WTC11 (cell line): ENCODE results near the gene CX3CR1. TPM values are rescaled to one million over a fixed set of nuclear protein-coding genes. Genes with fewer than 3 reads are reported as not detected.

Experiments
- ATAC-seq: fragments of 200-7000 bp; cut with Tn5 transposase; 2 replicates; pipeline ENCODE4 v1.10.0; 2021; ENCODE audit warnings: mild to moderate bottlenecking, moderate library complexity
- CTCF ChIA-PET: fragments of 300-600 bp; sonication (Branson Sonifier 250); formaldehyde crosslinking; loops from one replicate; lab custom pipeline; 2021; ENCODE audit warnings: antibody characterized with exemption; lab: Charles Lee
- POLR2A ChIA-PET: fragments of 350-600 bp; sonication (Branson Sonifier 250); formaldehyde crosslinking; loops from one replicate; lab custom pipeline; 2021; ENCODE audit warnings: antibody characterized with exemption; lab: Charles Lee
- DNase-seq: peaks from one replicate; pipeline ENCODE4 v3.0.0; 2021; ENCODE audit warnings: low spot score
- H3K27ac Mint-ChIP-seq: 2 replicates; pipeline ENCODE4 v1.8.0; 2021; ENCODE audit warnings: mixed read lengths
- H3K27me3 Mint-ChIP-seq: 2 replicates; pipeline ENCODE4 v1.8.0; 2021; ENCODE audit warnings: low read depth, mild to moderate bottlenecking, moderate library complexity, mixed read lengths
- H3K36me3 Mint-ChIP-seq: 2 replicates; pipeline ENCODE4 v1.8.0; 2021; ENCODE audit warnings: mixed read lengths
- H3K4me1 Mint-ChIP-seq: 2 replicates; pipeline ENCODE4 v1.8.0; 2022; ENCODE audit warnings: mixed read lengths
- H3K4me3 Mint-ChIP-seq: 2 replicates; pipeline ENCODE4 v1.8.0; 2021; ENCODE audit warnings: mild to moderate bottlenecking, moderate library complexity, mixed read lengths
- H3K9me3 Mint-ChIP-seq: 2 replicates; pipeline ENCODE4 v1.8.0; 2021; ENCODE audit warnings: mixed read lengths
- AFF4 ChIP-seq: sonication (generic); formaldehyde crosslinking; IDR thresholded peaks from 2 replicates; pipeline ENCODE4 v1.8.1; 2023; ENCODE audit warnings: mild to moderate bottlenecking, missing genetic modification reagents, borderline replicate concordance
- ATF2 ChIP-seq: sonication (generic); formaldehyde crosslinking; IDR thresholded peaks from 2 replicates; pipeline ENCODE4 v1.8.1; 2022; ENCODE audit warnings: low read depth, missing genetic modification reagents, borderline replicate concordance
- ATF3 ChIP-seq: sonication (generic); formaldehyde crosslinking; conservative IDR thresholded peaks from 2 replicates; pipeline ENCODE4 v1.8.1; 2022; ENCODE audit warnings: mild to moderate bottlenecking, missing genetic modification reagents
- CREM ChIP-seq: sonication (generic); formaldehyde crosslinking; IDR thresholded peaks from 2 replicates; pipeline ENCODE4 v1.8.1; 2022; ENCODE audit warnings: mild to moderate bottlenecking, missing genetic modification reagents, moderate library complexity
- E2F1 ChIP-seq: sonication (generic); formaldehyde crosslinking; IDR thresholded peaks from 2 replicates; pipeline ENCODE4 v1.8.0; 2022; ENCODE audit warnings: mild to moderate bottlenecking, missing genetic modification reagents
- ELF4 ChIP-seq: sonication (generic); formaldehyde crosslinking; IDR thresholded peaks from 2 replicates; pipeline ENCODE4 v1.8.1; 2022; ENCODE audit warnings: low read depth, mild to moderate bottlenecking, moderate library complexity, missing genetic modification reagents
- ESRRA ChIP-seq: sonication (generic); formaldehyde crosslinking; IDR thresholded peaks from 2 replicates; pipeline ENCODE4 v1.8.1; 2022; ENCODE audit warnings: mild to moderate bottlenecking, missing genetic modification reagents, borderline replicate concordance
- ETV6 ChIP-seq: sonication (generic); formaldehyde crosslinking; IDR thresholded peaks from 2 replicates; pipeline ENCODE4 v1.8.1; 2022; ENCODE audit warnings: mild to moderate bottlenecking, missing genetic modification reagents
- GTF2I ChIP-seq: fragments of 250-450 bp; sonication (Bioruptor Pico); conservative IDR thresholded peaks from 2 replicates; pipeline ENCODE4 v1.4.0; 2021; ENCODE audit warnings: mild to moderate bottlenecking
- IRF2 ChIP-seq: sonication (generic); formaldehyde crosslinking; IDR thresholded peaks from 2 replicates; pipeline ENCODE4 v1.8.0; 2022; ENCODE audit warnings: low read depth, missing genetic modification reagents, borderline replicate concordance
- MLX ChIP-seq: sonication (generic); formaldehyde crosslinking; IDR thresholded peaks from 2 replicates; pipeline ENCODE4 v1.8.1; 2023; ENCODE audit warnings: mild to moderate bottlenecking, missing genetic modification reagents, moderate library complexity
- NR1H2 ChIP-seq: sonication (generic); formaldehyde crosslinking; IDR thresholded peaks from 2 replicates; pipeline ENCODE4 v1.9.0; 2021; ENCODE audit warnings: mild to moderate bottlenecking, moderate library complexity, missing genetic modification reagents
- OVOL2 ChIP-seq: fragments of 250-450 bp; sonication (Bioruptor Pico); IDR thresholded peaks from 2 replicates; pipeline ENCODE4 v1.9.0; 2021; ENCODE audit warnings: mild to moderate bottlenecking, borderline replicate concordance
- USF1 ChIP-seq: sonication (generic); formaldehyde crosslinking; IDR thresholded peaks from 2 replicates; pipeline ENCODE4 v1.8.0; 2022; ENCODE audit warnings: mild to moderate bottlenecking, missing genetic modification reagents
- ZBTB43 ChIP-seq: sonication (generic); formaldehyde crosslinking; IDR thresholded peaks from 2 replicates; pipeline ENCODE4 v1.8.1; 2023; ENCODE audit warnings: mild to moderate bottlenecking, missing genetic modification reagents
- ZMAT4 ChIP-seq: fragments of 250-450 bp; sonication (Bioruptor Pico); IDR thresholded peaks from 2 replicates; pipeline ENCODE4 v1.9.0; 2021; ENCODE audit warnings: mild to moderate bottlenecking
- ZNF317 ChIP-seq: sonication (generic); formaldehyde crosslinking; IDR thresholded peaks from 2 replicates; pipeline ENCODE4 v1.8.1; 2023; ENCODE audit warnings: low read depth, mild to moderate bottlenecking, moderate library complexity, missing genetic modification reagents, borderline replicate concordance
- ZNF396 ChIP-seq: fragments of 250-450 bp; sonication (Bioruptor Pico); IDR thresholded peaks from 2 replicates; pipeline ENCODE4 v1.8.0; 2021; ENCODE audit warnings: mild to moderate bottlenecking, moderate library complexity, borderline replicate concordance
- ZNF416 ChIP-seq: fragments of 250-450 bp; sonication (Bioruptor Pico); IDR thresholded peaks from 2 replicates; pipeline ENCODE4 v1.9.0; 2021; ENCODE audit warnings: mild to moderate bottlenecking, inconsistent platforms
- ZNF423 ChIP-seq: fragments of 250-450 bp; sonication (Bioruptor Pico); IDR thresholded peaks from 2 replicates; pipeline ENCODE4 v2.1.2; 2022; ENCODE audit warnings: mild to moderate bottlenecking, moderate library complexity
- ZNF425 ChIP-seq: fragments of 250-450 bp; sonication (Bioruptor Pico); conservative IDR thresholded peaks from 2 replicates; pipeline ENCODE4 v1.9.0; 2021; ENCODE audit warnings: mild to moderate bottlenecking
- total RNA-seq: library from RNA; stranded (reverse); gene quantifications from 3 replicates; pipeline ENCODE4 v1.2.3, GENCODE V29; 2021

The CX3CR1 gene
- total RNA-seq, 1 experiment from 2014 or later: 0.11 TPM

GRCh38 chr3:39327746-39328349 is 48.0 kb upstream of the CX3CR1 start:
- DNase-seq (no peak), ATAC-seq (no peak)
- H3K36me3 Mint-ChIP-seq: peaks cover 10% of the 10 kb centered on the region; the same call in 1 of the 2 replicates
- no peaks in the 10 kb centered on the region for H3K27me3 Mint-ChIP-seq
- H3K9me3 Mint-ChIP-seq: peaks cover 6% of the 10 kb centered on the region; the same call in 1 of the 2 replicates
- H3K4me3 Mint-ChIP-seq: no peak overlapping the region
- CTCF ChIA-PET: no interaction called here
- TF ChIP-seq ZNF396 (CRISPR knock-in tag): no peak
- no peak for TF ChIP-seq ZNF425
- no peak for TF ChIP-seq ELF4 (CRISPR knock-in tag)
- no peak for TF ChIP-seq ZBTB43 (CRISPR knock-in tag)
- TF ChIP-seq E2F1 (CRISPR knock-in tag): no peak
- TF ChIP-seq OVOL2 (CRISPR knock-in tag): no peak
- no peak for TF ChIP-seq CREM (CRISPR knock-in tag)
- no peak overlapping the region for H3K27ac Mint-ChIP-seq
- POLR2A ChIA-PET: no interaction called here
- peaks cover 19% of the 10 kb centered on the region for H3K4me1 Mint-ChIP-seq

- TF ChIP-seq ZNF423 (CRISPR knock-in tag): no peak
- no peak for TF ChIP-seq ATF2 (CRISPR knock-in tag)
- TF ChIP-seq NR1H2: no peak
- TF ChIP-seq ZMAT4: no peak
- no peak for TF ChIP-seq MLX (CRISPR knock-in tag)
- TF ChIP-seq GTF2I (CRISPR knock-in tag): no peak
- no peak for TF ChIP-seq USF1
- TF ChIP-seq AFF4 (CRISPR knock-in tag): no peak
- TF ChIP-seq ATF3 (CRISPR knock-in tag): no peak
- no peak for TF ChIP-seq ELF4 (CRISPR knock-in tag)
- no peak for TF ChIP-seq ETV6 (CRISPR knock-in tag)
- TF ChIP-seq ZNF416 (CRISPR knock-in tag): no peak
- TF ChIP-seq ZNF317 (CRISPR knock-in tag): no peak
- no peak for TF ChIP-seq ESRRA (CRISPR knock-in tag)
- TF ChIP-seq IRF2 (CRISPR knock-in tag): no peak
- CTCF ChIA-PET: no interaction called here
- H3K27me3 Mint-ChIP-seq: no peaks in the 10 kb centered on the region
- POLR2A ChIA-PET: no interaction called here
- H3K4me3 Mint-ChIP-seq: no peak overlapping the region
- H3K27ac Mint-ChIP-seq: no peak overlapping the region
- H3K36me3 Mint-ChIP-seq: peaks cover 5% of the 10 kb centered on the region; the same call in 1 of the 2 replicates
- peaks cover under 1% of the 10 kb centered on the region; the same call in 1 of the 2 replicates for H3K9me3 Mint-ChIP-seq
- no peak for ATAC-seq
- peaks cover 22% of the 10 kb centered on the region for H3K4me1 Mint-ChIP-seq
- DNase-seq: no peak
Observed at GRCh38 chr3:39327053-39327745, 47.4 kb upstream of the CX3CR1 start.
